Measurements from ENCODE around the gene MINPP1. TPM values are rescaled to one million over a fixed set of nuclear protein-coding genes. Genes with fewer than 3 reads are reported as not detected.

MINPP1 gene
- total and polyA plus RNA-seq, 2 of the 13 experiments (the other 11 are each of a cell fraction or from before 2014, with no cell fraction given): 19.2 to 53.7 TPM

GRCh38 chr10:87504307-87504639, 420 bp upstream of the MINPP1 start (continued):
- no peak for TF ChIP-seq JARID2 (CRISPR knock-in tag; IDR thresholded peaks at IDR 0.05; ENCODE audit: insufficient replicate concordance)
- TF ChIP-seq ZNF607 (CRISPR knock-in tag; IDR thresholded peaks at IDR 0.05; ENCODE audit: borderline replicate concordance): no peak
- TF ChIP-seq UBTF (CRISPR knock-in tag; IDR thresholded peaks at IDR 0.05): no peak
- no peak for TF ChIP-seq SMYD3 (CRISPR knock-in tag; IDR thresholded peaks at IDR 0.05)
- TF ChIP-seq SAFB2 (CRISPR knock-in tag; IDR thresholded peaks at IDR 0.05; ENCODE audit: borderline replicate concordance, low read depth): no peak
- TF ChIP-seq SOX6 (IDR thresholded peaks at IDR 0.05): no peak
- no peak for TF ChIP-seq SOX6 (CRISPR knock-in tag; IDR thresholded peaks at IDR 0.05)
- TF ChIP-seq POLR2A (IDR thresholded peaks at IDR 0.05; ENCODE audit: insufficient read depth in 1 of 2, low read depth in 2 of 2, low read length in 2 of 2): no peak
- peak; percentile 55; the same call in 1 of the 2 replicates for TF ChIP-seq ZNF264 (CRISPR knock-in tag; IDR thresholded peaks at IDR 0.05)
- no peak for TF ChIP-seq MED1 (CRISPR knock-in tag; IDR thresholded peaks at IDR 0.05)
- TF ChIP-seq ZBED4 (CRISPR knock-in tag; IDR thresholded peaks at IDR 0.05; ENCODE audit: borderline replicate concordance): no peak
- TF ChIP-seq ZSCAN21 (CRISPR knock-in tag; IDR thresholded peaks at IDR 0.05; ENCODE audit: borderline replicate concordance): peak; percentile 14; the same call in 1 of the 2 replicates
- peak; percentile 23; the same call in 1 of the 2 replicates for TF ChIP-seq ZNF232 (CRISPR knock-in tag; IDR thresholded peaks at IDR 0.05; ENCODE audit: borderline replicate concordance)
- no peak for TF ChIP-seq ZNF776 (CRISPR knock-in tag; IDR thresholded peaks at IDR 0.05)
- TF ChIP-seq ZSCAN20 (CRISPR knock-in tag; IDR thresholded peaks at IDR 0.05; ENCODE audit: borderline replicate concordance): 0 out of 2 replicates have a peak, but pooled peaks have one; percentile 16
- peak; percentile 81; the same call in 1 of the 2 replicates for TF ChIP-seq KLF12 (CRISPR knock-in tag; IDR thresholded peaks at IDR 0.05; ENCODE audit: borderline replicate concordance)

All from HepG2 (cell line).